Karpas-422 (cell line): ENCODE data around the gene LAMC2. TPM values are rescaled to one million over a fixed set of nuclear protein-coding genes. Genes with fewer than 3 reads are reported as not detected.
"Not testable (repeated sequence)": the region's sequence is repeated elsewhere in the genome, so short reads cannot be mapped to it uniquely, and the experiment has no call there.

Experiments used
- DNase-seq: peaks from one replicate; pipeline ENCODE4 v3.0.0-alpha.2; 2015
- H2AFZ ChIP-seq: fragments of 200-600 bp; sonication (generic); 2 replicates; pipeline ENCODE4 v1.6.1; 2014; ENCODE audit warnings: antibody characterized with exemption, low read length, mixed read lengths
- H3K27ac ChIP-seq: fragments of 200-600 bp; sonication (generic); 2 replicates; pipeline ENCODE4 v1.5.1; 2014; ENCODE audit warnings: mild to moderate bottlenecking, low read length, moderate library complexity
- H3K27me3 ChIP-seq: fragments of 200-600 bp; sonication (generic); 2 replicates; pipeline ENCODE4 v1.6.1; 2014; ENCODE audit warnings: low read length, mixed read lengths
- H3K36me3 ChIP-seq: fragments of 200-600 bp; sonication (generic); 2 replicates; pipeline ENCODE4 v1.6.1; 2014; ENCODE audit warnings: low read length, mixed read lengths; ENCODE audit not compliant: insufficient read depth
- H3K4me1 ChIP-seq: fragments of 200-600 bp; sonication (generic); 2 replicates; pipeline ENCODE4 v1.6.1; 2014; ENCODE audit warnings: mild to moderate bottlenecking, low read length, mixed read lengths
- H3K4me2 ChIP-seq: fragments of 200-600 bp; sonication (generic); 2 replicates; pipeline ENCODE4 v1.6.1; 2014; ENCODE audit warnings: low read length, low read depth, mild to moderate bottlenecking; ENCODE audit not compliant: poor library complexity, severe bottlenecking
- H3K4me3 ChIP-seq: fragments of 200-600 bp; sonication (generic); 2 replicates; pipeline ENCODE4 v1.5.1; 2014; ENCODE audit warnings: mild to moderate bottlenecking, antibody characterized with exemption, low read length, mixed read lengths
- H3K79me2 ChIP-seq: fragments of 200-600 bp; sonication (generic); 2 replicates; pipeline ENCODE4 v1.6.1; 2014; ENCODE audit warnings: mild to moderate bottlenecking, low read length, mixed read lengths
- H3K9ac ChIP-seq: fragments of 200-600 bp; sonication (generic); 2 replicates; pipeline ENCODE4 v1.6.0; 2014; ENCODE audit warnings: low read length
- H3K9me2 ChIP-seq: fragments of 200-600 bp; sonication (generic), shearing (Covaris generic); replicated peaks from 2 replicates; pipeline ENCODE4 v1.6.0; 2014; ENCODE audit warnings: mild to moderate bottlenecking, low read length, moderate library complexity; ENCODE audit not compliant: insufficient read depth
- H3K9me3 ChIP-seq: fragments of 300-700, 200-600 bp; sonication (generic); 2 replicates; pipeline ENCODE4 v1.6.1; 2014; ENCODE audit warnings: low read length, mixed read lengths
- H4K20me1 ChIP-seq: fragments of 200-600 bp; sonication (generic); 2 replicates; pipeline ENCODE4 v1.6.1; 2014; ENCODE audit warnings: mild to moderate bottlenecking, antibody characterized with exemption, low read length, low read depth; ENCODE audit not compliant: insufficient read depth
- total RNA-seq: library from RNA; depleted of rRNA; stranded (reverse); fragments of >200 nt; shearing (Covaris generic); gene quantifications from 2 replicates; pipeline ENCODE4 v1.2.3, GENCODE V29; 2014; ENCODE audit warnings: low replicate concordance

The LAMC2 gene
- total RNA-seq, 1 experiment from 2014 or later = not detected

GRCh38 chr1:183273300-183273699 is 87.2 kb downstream of the LAMC2 start:
- H2AFZ ChIP-seq = no peak overlapping the region
- no peak overlapping the region for H3K4me2 ChIP-seq

GRCh38 chr1:183273984-183274383 is 87.9 kb downstream of the LAMC2 start:
- H3K79me2 ChIP-seq, H2AFZ ChIP-seq, H3K4me1 ChIP-seq, H3K4me2 ChIP-seq, H3K9ac ChIP-seq, H3K9me2 ChIP-seq, H3K4me3 ChIP-seq, H3K9me3 ChIP-seq, H3K36me3 ChIP-seq, H3K27ac ChIP-seq, DNase-seq, H3K27me3 ChIP-seq, H4K20me1 ChIP-seq: not testable (repeated sequence)

More at GRCh38 chr1:183273300-183273699, 87.2 kb downstream of the LAMC2 start:
- H3K79me2 ChIP-seq = no peaks in the 10 kb centered on the region
- H3K9ac ChIP-seq = no peak overlapping the region
- no peaks in the 10 kb centered on the region for H4K20me1 ChIP-seq
- H3K27ac ChIP-seq = no peak overlapping the region
- H3K9me2 ChIP-seq = no peaks in the 10 kb centered on the region
- no peak for DNase-seq
- no peak overlapping the region for H3K4me3 ChIP-seq
- H3K4me1 ChIP-seq = no peaks in the 10 kb centered on the region
- no peaks in the 10 kb centered on the region for H3K27me3 ChIP-seq
- H3K9me3 ChIP-seq = no peaks in the 10 kb centered on the region
- no peaks in the 10 kb centered on the region for H3K36me3 ChIP-seq

GRCh38 chr1:183274836-183275235 is 88.8 kb downstream of the LAMC2 start:
- no peaks in the 10 kb centered on the region for H3K36me3 ChIP-seq
- no peaks in the 10 kb centered on the region for H3K9me2 ChIP-seq
- H3K79me2 ChIP-seq = no peaks in the 10 kb centered on the region
- no peak overlapping the region for H3K4me2 ChIP-seq
- H4K20me1 ChIP-seq = no peaks in the 10 kb centered on the region
- DNase-seq = no peak
- no peak overlapping the region for H3K4me3 ChIP-seq
- H3K9me3 ChIP-seq = no peaks in the 10 kb centered on the region
- no peaks in the 10 kb centered on the region for H3K27me3 ChIP-seq
- H3K4me1 ChIP-seq = no peaks in the 10 kb centered on the region
- no peak overlapping the region for H3K27ac ChIP-seq
- H3K9ac ChIP-seq = no peak overlapping the region
- no peak overlapping the region for H2AFZ ChIP-seq

GRCh38 chr1:183275322-183275721 is 89.3 kb downstream of the LAMC2 start:
- no peaks in the 10 kb centered on the region for H3K4me1 ChIP-seq
- H3K9ac ChIP-seq = no peak overlapping the region
- no peaks in the 10 kb centered on the region for H3K79me2 ChIP-seq
- H3K27ac ChIP-seq = no peak overlapping the region
- no peak for DNase-seq
- H3K27me3 ChIP-seq = no peaks in the 10 kb centered on the region
- no peak overlapping the region for H3K4me3 ChIP-seq
- H2AFZ ChIP-seq = no peak overlapping the region
- no peaks in the 10 kb centered on the region for H3K36me3 ChIP-seq
- H4K20me1 ChIP-seq = no peaks in the 10 kb centered on the region
- no peaks in the 10 kb centered on the region for H3K9me2 ChIP-seq
- no peak overlapping the region for H3K4me2 ChIP-seq
- H3K9me3 ChIP-seq = no peaks in the 10 kb centered on the region

GRCh38 chr1:183276386-183277080 is 90.5 kb downstream of the LAMC2 start:
- H3K4me2 ChIP-seq = no peak overlapping the region
- no peaks in the 10 kb centered on the region for H3K9me3 ChIP-seq
- no peaks in the 10 kb centered on the region for H3K4me1 ChIP-seq
- no peak overlapping the region for H3K27ac ChIP-seq
- H3K79me2 ChIP-seq = no peaks in the 10 kb centered on the region
- H3K9ac ChIP-seq = no peak overlapping the region
- no peaks in the 10 kb centered on the region for H3K36me3 ChIP-seq
- H3K9me2 ChIP-seq = no peaks in the 10 kb centered on the region
- no peaks in the 10 kb centered on the region for H4K20me1 ChIP-seq
- DNase-seq = no peak
- no peak overlapping the region for H2AFZ ChIP-seq
- H3K4me3 ChIP-seq = no peak overlapping the region
- no peaks in the 10 kb centered on the region for H3K27me3 ChIP-seq

GRCh38 chr1:183277821-183278738 is 92.0 kb downstream of the LAMC2 start:
- Histone ChIP-seq H3K9me3 (no peaks in the 10 kb centered on the region), H3K27me3 (no peaks in the 10 kb centered on the region), H3K4me2 (no peak overlapping the region), H3K27ac (no peak overlapping the region), H4K20me1 (no peaks in the 10 kb centered on the region), H2AFZ (no peak overlapping the region), H3K36me3 (no peaks in the 10 kb centered on the region), H3K9me2 (no peaks in the 10 kb centered on the region), H3K4me3 (no peak overlapping the region), H3K79me2 (no peaks in the 10 kb centered on the region), H3K4me1 (no peaks in the 10 kb centered on the region), H3K9ac (no peak overlapping the region)
- no peak for DNase-seq

GRCh38 chr1:183278739-183279591 is 92.9 kb downstream of the LAMC2 start:
- Histone ChIP-seq H4K20me1 (no peaks in the 10 kb centered on the region), H3K4me3 (no peak overlapping the region), H3K4me2 (no peak overlapping the region), H3K4me1 (no peaks in the 10 kb centered on the region), H3K27me3 (no peaks in the 10 kb centered on the region), H3K27ac (no peak overlapping the region), H3K9ac (no peak overlapping the region), H3K9me3 (no peaks in the 10 kb centered on the region), H3K79me2 (no peaks in the 10 kb centered on the region), H3K36me3 (no peaks in the 10 kb centered on the region), H3K9me2 (no peaks in the 10 kb centered on the region), H2AFZ (no peak overlapping the region)
- peak; percentile 35 for DNase-seq

GRCh38 chr1:183279835-183280234 is 93.8 kb downstream of the LAMC2 start:
- no peaks in the 10 kb centered on the region for H3K79me2 ChIP-seq
- H3K9ac ChIP-seq = no peak overlapping the region
- H3K4me1 ChIP-seq = no peaks in the 10 kb centered on the region
- H3K9me2 ChIP-seq = no peaks in the 10 kb centered on the region
- no peak overlapping the region for H3K27ac ChIP-seq
- H2AFZ ChIP-seq = no peak overlapping the region
- H3K4me2 ChIP-seq = no peak overlapping the region
- DNase-seq = no peak
- no peaks in the 10 kb centered on the region for H4K20me1 ChIP-seq
- H3K36me3 ChIP-seq = no peaks in the 10 kb centered on the region
- no peaks in the 10 kb centered on the region for H3K9me3 ChIP-seq
- no peak overlapping the region for H3K4me3 ChIP-seq
- no peaks in the 10 kb centered on the region for H3K27me3 ChIP-seq
